Endothelial cell of umbilical vein (primary cell): Measurements from ENCODE around the gene TM9SF2. TPM values are rescaled to one million over a fixed set of nuclear protein-coding genes. Genes with fewer than 3 reads are reported as not detected.

Experiments
- BruUV-seq: library from RNA; stranded (reverse); fragments of 400-500 nt; replicated peaks from 2 replicates; lab custom pipeline; 2021; lab: Mats Ljungman, UMichigan
- CTCF ChIA-PET: fragments of 300-600, 350-600 bp; sonication (Branson Sonifier 250); formaldehyde crosslinking; loops from one replicate; lab custom pipeline; 2021; ENCODE audit warnings: antibody characterized with exemption, inconsistent platforms; lab: Charles Lee
- POLR2A ChIA-PET: fragments of 300-600, 350-600 bp; sonication (Branson Sonifier 250); formaldehyde crosslinking; loops from one replicate; lab custom pipeline; 2021; ENCODE audit warnings: antibody characterized with exemption, inconsistent platforms; lab: Charles Lee
- DNase-seq: peaks from one replicate; pipeline ENCODE4 v3.0.0-alpha.2; 2011; ENCODE audit warnings: low read depth, low spot score
- FAIRE-seq: peaks from 2 replicates; lab custom pipeline; 2011; peaks lifted over from hg19 to GRCh38; lab: Jason Lieb, UNC
- H2AFZ ChIP-seq: 2 replicates; pipeline ENCODE4 v1.6.0; 2012; ENCODE audit warnings: low read depth, low read length, control low read depth, inconsistent platforms
- H3K27ac ChIP-seq: 2 replicates; pipeline ENCODE4 v1.5.1; 2011; ENCODE audit warnings: low read depth, mild to moderate bottlenecking, control low read depth, low read length, moderate library complexity; ENCODE audit not compliant: insufficient read depth
- H3K27me3 ChIP-seq, 2 experiments: 2 replicates each; pipeline versions ENCODE4 v1.6.0 to v1.6.1; 2011; ENCODE audit warnings: low read length in 2 of 2, mixed read lengths in 1 of 2; ENCODE audit not compliant: control insufficient read depth in 2 of 2, insufficient read depth in 2 of 2
- H3K36me3 ChIP-seq, 2 experiments: 2 replicates in 1 of 2; 3 replicates in 1 of 2; pipeline ENCODE4 v1.5.1; 2011; ENCODE audit warnings: low read length in 2 of 2, mild to moderate bottlenecking in 1 of 2, moderate library complexity in 1 of 2; ENCODE audit not compliant: control insufficient read depth in 2 of 2, insufficient read depth in 2 of 2; ENCODE audit errors: extremely low read depth in 1 of 2
- H3K4me1 ChIP-seq: 3 replicates; pipeline ENCODE4 v1.5.1; 2011; ENCODE audit warnings: mild to moderate bottlenecking, low read length; ENCODE audit not compliant: control insufficient read depth, insufficient read depth; ENCODE audit errors: extremely low read depth
- H3K4me2 ChIP-seq: 2 replicates; pipeline ENCODE4 v1.6.1; 2011; ENCODE audit warnings: low read length, control low read depth, mixed read lengths; ENCODE audit not compliant: insufficient read depth
- H3K4me3 ChIP-seq, 3 experiments: fragments of 200-600 bp in 1 of 3; sonication (generic), shearing (Covaris generic) in 1 of 3; replicated peaks in 1 of 3; 2 replicates each; pipeline ENCODE4 v1.5.1; 2011 to 2016; ENCODE audit warnings: control low read depth in 3 of 3, low read length in 3 of 3, mild to moderate bottlenecking in 2 of 3, inconsistent platforms in 1 of 3, low read depth in 1 of 3, moderate library complexity in 1 of 3; ENCODE audit not compliant: insufficient read depth in 1 of 3
- H3K79me2 ChIP-seq: 2 replicates; pipeline ENCODE4 v1.6.0; 2012; ENCODE audit warnings: low read length, inconsistent platforms; ENCODE audit not compliant: control insufficient read depth, insufficient read depth
- H3K9ac ChIP-seq: replicated peaks from 2 replicates; pipeline ENCODE3; 2011; ENCODE audit warnings: low read length, control low read depth; ENCODE audit not compliant: insufficient read depth; ENCODE audit errors: extremely low read depth
- H3K9me1 ChIP-seq: replicated peaks from 3 replicates; pipeline ENCODE4 v1.6.0; 2011; ENCODE audit warnings: mild to moderate bottlenecking, low read length; ENCODE audit not compliant: control insufficient read depth, insufficient read depth; ENCODE audit errors: extremely low read depth
- H3K9me3 ChIP-seq: replicated peaks from 2 replicates; pipeline ENCODE4 v1.5.1; 2012; ENCODE audit warnings: low read length, inconsistent platforms; ENCODE audit not compliant: control insufficient read depth, insufficient read depth
- H4K20me1 ChIP-seq: replicated peaks from 2 replicates; pipeline ENCODE3; 2011; ENCODE audit warnings: mild to moderate bottlenecking, low read length; ENCODE audit not compliant: control insufficient read depth, insufficient read depth; ENCODE audit errors: extremely low read depth
- CTCF ChIP-seq, 2 donors: IDR thresholded peaks; 1 replicate in 1 of 2; 2 replicates in 1 of 2; pipeline ENCODE4 v1.5.1; 2011; ENCODE audit warnings: low read length in 2 of 2, mild to moderate bottlenecking in 2 of 2, moderate library complexity in 2 of 2, control low read depth in 1 of 2, inconsistent platforms in 1 of 2, low read depth in 1 of 2; ENCODE audit not compliant: insufficient read depth in 1 of 2; ENCODE audit errors: extremely low read depth in 1 of 2
- EZH2 ChIP-seq: IDR thresholded peaks from 2 replicates; pipeline ENCODE4 v1.6.1; 2012; ENCODE audit warnings: borderline replicate concordance, low read depth, mild to moderate bottlenecking, moderate library complexity, low read length, inconsistent platforms; ENCODE audit not compliant: severe bottlenecking
- FOS ChIP-seq: IDR thresholded peaks from 2 replicates; pipeline ENCODE4 v1.6.1; 2011; ENCODE audit warnings: mild to moderate bottlenecking, low read length, moderate library complexity, borderline replicate concordance; ENCODE audit not compliant: insufficient read depth
- GATA2 ChIP-seq: IDR thresholded peaks from 2 replicates; pipeline ENCODE4 v1.7.0; 2011; ENCODE audit warnings: low read depth, mild to moderate bottlenecking, moderate library complexity, mixed read lengths, low read length; ENCODE audit not compliant: insufficient read length, insufficient read depth
- JUN ChIP-seq: IDR thresholded peaks from 2 replicates; pipeline ENCODE4 v1.6.1; 2011; ENCODE audit warnings: borderline replicate concordance, low read depth; ENCODE audit not compliant: insufficient read length, insufficient read depth
- MYC ChIP-seq: IDR thresholded peaks from one replicate; pipeline ENCODE4 v1.6.1; 2011; ENCODE audit warnings: mild to moderate bottlenecking, low read depth, low read length
- POLR2A ChIP-seq: IDR thresholded peaks from 2 replicates; pipeline ENCODE4 v1.6.1; 2012; ENCODE audit warnings: low read depth, mild to moderate bottlenecking, control low read depth, low read length
- POLR2AphosphoS5 ChIP-seq: IDR thresholded peaks from 2 replicates; pipeline ENCODE4 v1.6.1; 2012; ENCODE audit warnings: low read depth, mild to moderate bottlenecking, control low read depth, low read length, moderate library complexity; ENCODE audit not compliant: insufficient read depth
- dilution Hi-C: fragments of 300-500 bp; cut with MboI; formaldehyde crosslinking; loops from one replicate; pipeline ENCODE4 v1.15.0; 2019; ENCODE audit warnings: low sequenced_read_pairs; ENCODE audit not compliant: extremely low pct_ligation_motif_present
- intact Hi-C: fragments of 100-400 bp; cut with micrococcal nuclease; formaldehyde crosslinking; loops from one replicate; pipeline ENCODE4 v1.10.0; 2022
- polyA plus RNA-seq, 4 experiments: library from polyadenylated mRNA; depleted of rRNA in 3 of 4; stranded (reverse) in 3 of 4; unstranded in 1 of 4; fragments of >200 nt; gene quantifications; 2 replicates each; pipeline versions ENCODE4 v1.2.1 to v1.2.3, GENCODE V29; 2011 to 2012; ENCODE audit warnings: missing spikeins in 1 of 4
- total RNA-seq: library from RNA; stranded (reverse); gene quantifications from 2 replicates; pipeline ENCODE4 v1.2.3, GENCODE V29; 2021
- TF ChIP-seq, protein P1 (sequence below): IDR thresholded peaks from 2 replicates; pipeline ENCODE4 v1.6.1; 2011; ENCODE audit not compliant: insufficient read depth, insufficient read length

The TM9SF2 gene
- total and polyA plus RNA-seq, 2 donors (not counting 3 experiments of a cell fraction or from before 2014, with no cell fraction given), result 76.0 to 90.0 TPM

- H3K36me3 ChIP-seq, result no peaks in the 10 kb centered on the region
- H4K20me1 ChIP-seq, result no peaks in the 10 kb centered on the region
- H2AFZ ChIP-seq, result no peak overlapping the region
- TF ChIP-seq EZH2 (no peak), POLR2A (no peak), GATA2 (no peak), CTCF (IDR thresholded peaks at IDR 0.05; ENCODE audit: extremely low read depth in 1 of 2, insufficient read depth in 1 of 2, low read depth in 1 of 2, low read length in 2 of 2) (no peak), MYC (no peak), JUN (no peak), POLR2AphosphoS5 (no peak), FOS (no peak)
- TF ChIP-seq, protein P1, sequence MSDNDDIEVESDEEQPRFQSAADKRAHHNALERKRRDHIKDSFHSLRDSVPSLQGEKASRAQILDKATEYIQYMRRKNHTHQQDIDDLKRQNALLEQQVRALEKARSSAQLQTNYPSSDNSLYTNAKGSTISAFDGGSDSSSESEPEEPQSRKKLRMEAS, result no peak
- H3K4me3 ChIP-seq, result no peak overlapping the region
- H3K79me2 ChIP-seq, result no peaks in the 10 kb centered on the region
- no peak overlapping the region for H3K27ac ChIP-seq
- no TSS peak for BruUV-seq
- H3K4me2 ChIP-seq, result no peak overlapping the region
- H3K9ac ChIP-seq, result no peak overlapping the region
- ChIA-PET CTCF (interaction anchor here (1.4 kb wide), 1 partner anchor 38 kb away, joined by 3 read pairs; no protein-coding TSS in a partner anchor), POLR2A (no interaction called here)
- intact Hi-C loops, result no loop called here
- FAIRE-seq (no peak), DNase-seq (no peak)
- no peaks in the 10 kb centered on the region for H3K4me1 ChIP-seq
- H3K27me3 ChIP-seq, result no peaks in the 10 kb centered on the region
- H3K9me1 ChIP-seq, result no peaks in the 10 kb centered on the region
- dilution Hi-C loops, result no loop called here
- no peaks in the 10 kb centered on the region for H3K9me3 ChIP-seq
Measured at GRCh38 chr13:99572921-99573320, 71.6 kb downstream of the TM9SF2 start.
